GM12878 (cell line): ENCODE data around the gene AMER2. TPM values are rescaled to one million over a fixed set of nuclear protein-coding genes. Genes with fewer than 3 reads are reported as not detected.

Experiments used
- ATAC-seq: fragments of 200-7000 bp; cut with Tn5 transposase; 3 replicates; pipeline ENCODE4 v1.9.1; 2020; ENCODE audit warnings: mild to moderate bottlenecking, moderate library complexity
- BruUV-seq: library from RNA; stranded (reverse); fragments of 400-500 nt; replicated peaks from 2 replicates; lab custom pipeline; 2021; lab: Mats Ljungman, UMichigan
- CTCF ChIA-PET: fragments of 300-600 bp; sonication (Branson Sonifier 250); formaldehyde crosslinking; extraction: SDS; loops from one replicate; lab custom pipeline; 2021; ENCODE audit warnings: inconsistent platforms; lab: Yijun Ruan, JAX
- POLR2A ChIA-PET: fragments of 350-600 bp; formaldehyde crosslinking; extraction: SDS; loops from one replicate; lab custom pipeline; 2021; ENCODE audit warnings: inconsistent platforms; lab: Charles Lee
- RAD21 ChIA-PET: fragments of 300-600 bp; sonication (Branson Sonifier 250); formaldehyde crosslinking; loops from one replicate; lab custom pipeline; 2023; ENCODE audit warnings: antibody characterized with exemption; ENCODE audit not compliant: unreplicated experiment; lab: Charles Lee
- SMC1A ChIA-PET: fragments of 300-600 bp; sonication (Branson Sonifier 250); formaldehyde crosslinking; loops from one replicate; lab custom pipeline; 2023; ENCODE audit not compliant: unreplicated experiment, uncharacterized antibody; lab: Charles Lee
- DNase-seq: peaks from one replicate; pipeline ENCODE4 v3.0.0-alpha.2; 2011; ENCODE audit warnings: low read depth, low spot score
- FAIRE-seq: peaks from 3 replicates; lab custom pipeline; 2011; peaks lifted over from hg19 to GRCh38; lab: Jason Lieb, UNC
- H2AFZ ChIP-seq: 2 replicates; pipeline ENCODE4 v1.6.0; 2011; ENCODE audit warnings: low read depth, low read length, control low read depth; ENCODE audit not compliant: control insufficient read depth
- H3K27ac ChIP-seq: 2 replicates; pipeline ENCODE4 v1.5.1; 2011; ENCODE audit warnings: control low read depth; ENCODE audit not compliant: control insufficient read depth, insufficient read depth
- H3K27me3 ChIP-seq, 2 experiments: replicated peaks in 1 of 2; 2 replicates each; pipeline versions ENCODE4 v1.6.0 to v1.6.1; 2011; ENCODE audit warnings: low read length in 1 of 2; ENCODE audit not compliant: control insufficient read depth in 2 of 2, insufficient read depth in 2 of 2
- H3K36me3 ChIP-seq, 2 experiments: 2 replicates each; pipeline ENCODE4 v1.5.1; 2011; ENCODE audit warnings: low read length in 1 of 2; ENCODE audit not compliant: control insufficient read depth in 2 of 2, insufficient read depth in 2 of 2
- H3K4me1 ChIP-seq: 2 replicates; pipeline ENCODE4 v1.6.1; 2011; ENCODE audit warnings: mild to moderate bottlenecking, low read length, moderate library complexity, mixed read lengths; ENCODE audit not compliant: control insufficient read depth, insufficient read depth
- H3K4me2 ChIP-seq: 2 replicates; pipeline ENCODE4 v1.6.0; 2011; ENCODE audit warnings: control low read depth; ENCODE audit not compliant: control insufficient read depth, insufficient read depth
- H3K4me3 ChIP-seq: fragments of 200-600 bp; sonication (generic); 2 replicates; pipeline ENCODE4 v1.5.1; 2016
- H3K79me2 ChIP-seq: 2 replicates; pipeline ENCODE4 v1.6.0; 2011; ENCODE audit warnings: low read length; ENCODE audit not compliant: control insufficient read depth, insufficient read depth
- H3K9ac ChIP-seq: 2 replicates; pipeline ENCODE4 v1.8.0; 2011; ENCODE audit warnings: low read length, control low read depth, mixed read lengths; ENCODE audit not compliant: control insufficient read depth, insufficient read depth
- H3K9me3 ChIP-seq: replicated peaks from 3 replicates; pipeline ENCODE4 v1.5.1; 2011; ENCODE audit warnings: mild to moderate bottlenecking, low read length; ENCODE audit not compliant: control insufficient read depth, insufficient read depth
- H4K20me1 ChIP-seq: 2 replicates; pipeline ENCODE4 v1.6.0; 2011; ENCODE audit not compliant: control insufficient read depth, insufficient read depth
- BCL11A ChIP-seq: IDR thresholded peaks from 2 replicates; pipeline ENCODE4 v1.6.1; 2011; ENCODE audit warnings: low read depth, low read length
- BHLHE40 ChIP-seq, 2 experiments: fragments of 450-650 bp in 1 of 2; IDR thresholded peaks; 2 replicates each; pipeline ENCODE4 v1.6.1; 2011 to 2017; ENCODE audit warnings: low read depth in 2 of 2, borderline replicate concordance in 1 of 2, improper control_type of control experiment in 1 of 2, low read length in 1 of 2, mild to moderate bottlenecking in 1 of 2
- FOXM1 ChIP-seq: IDR thresholded peaks from 2 replicates; pipeline ENCODE4 v1.6.1; 2012; ENCODE audit warnings: low read depth, mild to moderate bottlenecking, inconsistent platforms, low read length, moderate library complexity
- HDGF ChIP-seq: fragments of 450-650 bp; IDR thresholded peaks from 2 replicates; pipeline ENCODE4 v1.6.1; 2016; ENCODE audit warnings: antibody characterized with exemption
- MEF2A ChIP-seq: IDR thresholded peaks from 2 replicates; pipeline ENCODE4 v1.6.1; 2011; ENCODE audit warnings: low read depth, mild to moderate bottlenecking, low read length, moderate library complexity; ENCODE audit not compliant: insufficient read depth
- NFYB ChIP-seq: IDR thresholded peaks from 2 replicates; pipeline ENCODE4 v1.6.1; 2011; ENCODE audit warnings: low read depth, mild to moderate bottlenecking, low read length, improper control_type of control experiment, moderate library complexity; ENCODE audit not compliant: insufficient read depth
- RUNX3 ChIP-seq: IDR thresholded peaks from 2 replicates; pipeline ENCODE4 v1.6.1; 2012; ENCODE audit warnings: low read length, inconsistent platforms
- SMARCA5 ChIP-seq: fragments of 450-650 bp; IDR thresholded peaks from 2 replicates; pipeline ENCODE4 v1.6.1; 2017; ENCODE audit warnings: mild to moderate bottlenecking
- SUZ12 ChIP-seq: fragments of 200-600 bp; sonication (generic); IDR thresholded peaks from one replicate; pipeline ENCODE4 v1.6.1; 2018; ENCODE audit warnings: antibody characterized with exemption, mild to moderate bottlenecking; ENCODE audit not compliant: unreplicated experiment
- ZSCAN29 ChIP-seq: fragments of 450-650 bp; IDR thresholded peaks from 2 replicates; pipeline ENCODE4 v1.6.1; 2017; ENCODE audit warnings: mild to moderate bottlenecking, moderate library complexity
- WGBS: methylation state at CpG from one replicate; pipeline ENCODE4 v1.1.6; 2016; ENCODE audit warnings: low lambda C conversion rate; ENCODE audit not compliant: insufficient replicate concordance, insufficient coverage; ENCODE audit errors: missing lambda C conversion rate; 5-methylcytosine and 5-hydroxymethylcytosine counted together
- in situ Hi-C: fragments of 300-500 bp; cut with MboI; formaldehyde crosslinking; loops from 9 replicates; pipeline ENCODE4 v1.14.3; 2018; ENCODE audit warnings: mixed read lengths
- intact Hi-C: fragments of 100-400 bp; cut with micrococcal nuclease; formaldehyde crosslinking; loops from one replicate; pipeline ENCODE4 v1.14.2; 2022; ENCODE audit not compliant: unreplicated experiment
- polyA plus RNA-seq, 11 experiments: library from polyadenylated mRNA; depleted of rRNA in 4 of 11; unstranded in 6 of 11; stranded (reverse) in 5 of 11; fragments of >200 nt; fragmentation: Nextera tagmentation in 4 of 11; fragmentation: Illumina TruSeq in 1 of 11; extraction: Ambion mirVana in 4 of 11; extraction: Trizol in 1 of 11; gene quantifications; 1 replicate in 1 of 11; 2 replicates in 10 of 11; pipeline versions ENCODE4 v1.2.1 to v1.2.3, GENCODE V29; 2011 to 2016; ENCODE audit warnings: inconsistent platforms in 2 of 11, missing spikeins in 2 of 11, low read depth in 1 of 11
- total RNA-seq, 4 experiments: library from RNA; depleted of rRNA in 3 of 4; stranded (reverse); fragments of >200 nt in 3 of 4; fragmentation: Illumina TruSeq in 1 of 4; extraction: Trizol in 1 of 4; gene quantifications; 2 replicates each; pipeline versions ENCODE4 v1.2.1 to v1.2.3, GENCODE V29; 2013 to 2021
- TF ChIP-seq, protein P1 (sequence below): fragments of 450-650 bp; formaldehyde crosslinking; IDR thresholded peaks from 2 replicates; pipeline ENCODE4 v1.5.0; 2022; ENCODE audit warnings: mild to moderate bottlenecking, missing genetic modification characterization
- TF ChIP-seq, protein P2 (sequence below): fragments of 450-650 bp; IDR thresholded peaks from 2 replicates; pipeline ENCODE4 v1.6.1; 2017; ENCODE audit warnings: low read depth, mild to moderate bottlenecking, moderate library complexity
- TF ChIP-seq, protein P3 (sequence below): fragments of 450-650 bp; IDR thresholded peaks from 2 replicates; pipeline ENCODE4 v1.6.1; 2018; ENCODE audit warnings: mild to moderate bottlenecking, low read depth, moderate library complexity; ENCODE audit not compliant: partially characterized antibody
- TF ChIP-seq, protein P4 (sequence below): fragments of 450-650 bp; IDR thresholded peaks from 2 replicates; pipeline ENCODE4 v1.6.1; 2014; ENCODE audit warnings: mild to moderate bottlenecking
- TF ChIP-seq, protein P5 (sequence below): IDR thresholded peaks from 2 replicates; pipeline ENCODE4 v1.6.1; 2012; ENCODE audit warnings: low read depth, low read length, improper control_type of control experiment

Gene AMER2
- total and polyA plus RNA-seq, 10 of the 15 experiments (the other 5 are each of a cell fraction or from before 2014, with no cell fraction given) = 0.01 to 0.34 (median 0.21) TPM

GRCh38 chr13:25186187-25186586 is 14.1 kb upstream of the AMER2 start:
- Histone ChIP-seq H3K27me3 (no peaks in the 10 kb centered on the region), H3K4me1 (peaks cover 24% of the 10 kb centered on the region), H3K4me2 (peak overlapping the region; percentile 97), H3K9me3 (no peaks in the 10 kb centered on the region; the same call in 2 of the 3 replicates), H3K79me2 (no peaks in the 10 kb centered on the region), H3K36me3 (no peaks in the 10 kb centered on the region), H3K9ac (no peak overlapping the region), H3K27ac (no peak overlapping the region), H2AFZ (peak overlapping the region; percentile 47; the same call in 1 of the 2 replicates), H3K4me3 (peak overlapping the region; percentile 43; the same call in 1 of the 2 replicates), H4K20me1 (no peaks in the 10 kb centered on the region)
- WGBS = 2% methylated on average over 12 of the region's 12 CpGs
- intact Hi-C loops = loop anchor here (1.0 kb wide), 1 partner anchor 29 kb away; no protein-coding TSS in a partner anchor
- FAIRE-seq (peak; percentile 81), ATAC-seq (peak; percentile 64), DNase-seq (no peak)
- BruUV-seq = no TSS peak
- SMC1A ChIA-PET = no interaction called here
- POLR2A ChIA-PET = interaction anchor here (0.6 kb wide), 1 partner anchor 220 kb away, joined by 3 read pairs; no protein-coding TSS in a partner anchor
- RAD21 ChIA-PET = interaction anchor here (1.0 kb wide), 1 partner anchor 72 kb away, joined by 4 read pairs; no protein-coding TSS in a partner anchor
- CTCF ChIA-PET = interaction anchor here (0.6 kb wide), 1 partner anchor 1991 kb away, joined by 4 read pairs; no protein-coding TSS in a partner anchor
- in situ Hi-C loops = no loop called here
- TF ChIP-seq HDGF = no peak
- no peak for TF ChIP-seq SMARCA5
- peak in 1 of 2 experiments; percentile 27; a peak in 1 of 4 replicates for TF ChIP-seq BHLHE40 (IDR thresholded peaks at IDR 0.05; ENCODE audit: borderline replicate concordance in 1 of 2, low read depth in 2 of 2, low read length in 1 of 2)
- TF ChIP-seq, protein P1, sequence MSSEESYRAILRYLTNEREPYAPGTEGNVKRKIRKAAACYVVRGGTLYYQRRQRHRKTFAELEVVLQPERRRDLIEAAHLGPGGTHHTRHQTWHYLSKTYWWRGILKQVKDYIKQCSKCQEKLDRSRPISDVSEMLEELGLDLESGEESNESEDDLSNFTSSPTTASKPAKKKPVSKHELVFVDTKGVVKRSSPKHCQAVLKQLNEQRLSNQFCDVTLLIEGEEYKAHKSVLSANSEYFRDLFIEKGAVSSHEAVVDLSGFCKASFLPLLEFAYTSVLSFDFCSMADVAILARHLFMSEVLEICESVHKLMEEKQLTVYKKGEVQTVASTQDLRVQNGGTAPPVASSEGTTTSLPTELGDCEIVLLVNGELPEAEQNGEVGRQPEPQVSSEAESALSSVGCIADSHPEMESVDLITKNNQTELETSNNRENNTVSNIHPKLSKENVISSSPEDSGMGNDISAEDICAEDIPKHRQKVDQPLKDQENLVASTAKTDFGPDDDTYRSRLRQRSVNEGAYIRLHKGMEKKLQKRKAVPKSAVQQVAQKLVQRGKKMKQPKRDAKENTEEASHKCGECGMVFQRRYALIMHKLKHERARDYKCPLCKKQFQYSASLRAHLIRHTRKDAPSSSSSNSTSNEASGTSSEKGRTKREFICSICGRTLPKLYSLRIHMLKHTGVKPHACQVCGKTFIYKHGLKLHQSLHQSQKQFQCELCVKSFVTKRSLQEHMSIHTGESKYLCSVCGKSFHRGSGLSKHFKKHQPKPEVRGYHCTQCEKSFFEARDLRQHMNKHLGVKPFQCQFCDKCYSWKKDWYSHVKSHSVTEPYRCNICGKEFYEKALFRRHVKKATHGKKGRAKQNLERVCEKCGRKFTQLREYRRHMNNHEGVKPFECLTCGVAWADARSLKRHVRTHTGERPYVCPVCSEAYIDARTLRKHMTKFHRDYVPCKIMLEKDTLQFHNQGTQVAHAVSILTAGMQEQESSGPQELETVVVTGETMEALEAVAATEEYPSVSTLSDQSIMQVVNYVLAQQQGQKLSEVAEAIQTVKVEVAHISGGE (CRISPR knock-in tag) = no peak
- peak; percentile 73; the same call in 1 of the 2 replicates for TF ChIP-seq MEF2A
- TF ChIP-seq, protein P2, sequence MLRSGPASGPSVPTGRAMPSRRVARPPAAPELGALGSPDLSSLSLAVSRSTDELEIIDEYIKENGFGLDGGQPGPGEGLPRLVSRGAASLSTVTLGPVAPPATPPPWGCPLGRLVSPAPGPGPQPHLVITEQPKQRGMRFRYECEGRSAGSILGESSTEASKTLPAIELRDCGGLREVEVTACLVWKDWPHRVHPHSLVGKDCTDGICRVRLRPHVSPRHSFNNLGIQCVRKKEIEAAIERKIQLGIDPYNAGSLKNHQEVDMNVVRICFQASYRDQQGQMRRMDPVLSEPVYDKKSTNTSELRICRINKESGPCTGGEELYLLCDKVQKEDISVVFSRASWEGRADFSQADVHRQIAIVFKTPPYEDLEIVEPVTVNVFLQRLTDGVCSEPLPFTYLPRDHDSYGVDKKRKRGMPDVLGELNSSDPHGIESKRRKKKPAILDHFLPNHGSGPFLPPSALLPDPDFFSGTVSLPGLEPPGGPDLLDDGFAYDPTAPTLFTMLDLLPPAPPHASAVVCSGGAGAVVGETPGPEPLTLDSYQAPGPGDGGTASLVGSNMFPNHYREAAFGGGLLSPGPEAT = no peak
- TF ChIP-seq, protein P3, sequence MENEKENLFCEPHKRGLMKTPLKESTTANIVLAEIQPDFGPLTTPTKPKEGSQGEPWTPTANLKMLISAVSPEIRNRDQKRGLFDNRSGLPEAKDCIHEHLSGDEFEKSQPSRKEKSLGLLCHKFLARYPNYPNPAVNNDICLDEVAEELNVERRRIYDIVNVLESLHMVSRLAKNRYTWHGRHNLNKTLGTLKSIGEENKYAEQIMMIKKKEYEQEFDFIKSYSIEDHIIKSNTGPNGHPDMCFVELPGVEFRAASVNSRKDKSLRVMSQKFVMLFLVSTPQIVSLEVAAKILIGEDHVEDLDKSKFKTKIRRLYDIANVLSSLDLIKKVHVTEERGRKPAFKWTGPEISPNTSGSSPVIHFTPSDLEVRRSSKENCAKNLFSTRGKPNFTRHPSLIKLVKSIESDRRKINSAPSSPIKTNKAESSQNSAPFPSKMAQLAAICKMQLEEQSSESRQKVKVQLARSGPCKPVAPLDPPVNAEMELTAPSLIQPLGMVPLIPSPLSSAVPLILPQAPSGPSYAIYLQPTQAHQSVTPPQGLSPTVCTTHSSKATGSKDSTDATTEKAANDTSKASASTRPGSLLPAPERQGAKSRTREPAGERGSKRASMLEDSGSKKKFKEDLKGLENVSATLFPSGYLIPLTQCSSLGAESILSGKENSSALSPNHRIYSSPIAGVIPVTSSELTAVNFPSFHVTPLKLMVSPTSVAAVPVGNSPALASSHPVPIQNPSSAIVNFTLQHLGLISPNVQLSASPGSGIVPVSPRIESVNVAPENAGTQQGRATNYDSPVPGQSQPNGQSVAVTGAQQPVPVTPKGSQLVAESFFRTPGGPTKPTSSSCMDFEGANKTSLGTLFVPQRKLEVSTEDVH = no peak
- no peak for TF ChIP-seq BCL11A
- TF ChIP-seq SUZ12 = no peak
- TF ChIP-seq FOXM1 = no peak
- TF ChIP-seq, protein P4, sequence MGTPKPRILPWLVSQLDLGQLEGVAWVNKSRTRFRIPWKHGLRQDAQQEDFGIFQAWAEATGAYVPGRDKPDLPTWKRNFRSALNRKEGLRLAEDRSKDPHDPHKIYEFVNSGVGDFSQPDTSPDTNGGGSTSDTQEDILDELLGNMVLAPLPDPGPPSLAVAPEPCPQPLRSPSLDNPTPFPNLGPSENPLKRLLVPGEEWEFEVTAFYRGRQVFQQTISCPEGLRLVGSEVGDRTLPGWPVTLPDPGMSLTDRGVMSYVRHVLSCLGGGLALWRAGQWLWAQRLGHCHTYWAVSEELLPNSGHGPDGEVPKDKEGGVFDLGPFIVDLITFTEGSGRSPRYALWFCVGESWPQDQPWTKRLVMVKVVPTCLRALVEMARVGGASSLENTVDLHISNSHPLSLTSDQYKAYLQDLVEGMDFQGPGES = no peak
- peak; percentile 87 for TF ChIP-seq RUNX3
- no peak for TF ChIP-seq ZSCAN29
- TF ChIP-seq, protein P5, sequence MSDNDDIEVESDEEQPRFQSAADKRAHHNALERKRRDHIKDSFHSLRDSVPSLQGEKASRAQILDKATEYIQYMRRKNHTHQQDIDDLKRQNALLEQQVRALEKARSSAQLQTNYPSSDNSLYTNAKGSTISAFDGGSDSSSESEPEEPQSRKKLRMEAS = no peak
- TF ChIP-seq NFYB = no peak
